ENCODE results near the gene DCC.

DCC gene

DNA sequence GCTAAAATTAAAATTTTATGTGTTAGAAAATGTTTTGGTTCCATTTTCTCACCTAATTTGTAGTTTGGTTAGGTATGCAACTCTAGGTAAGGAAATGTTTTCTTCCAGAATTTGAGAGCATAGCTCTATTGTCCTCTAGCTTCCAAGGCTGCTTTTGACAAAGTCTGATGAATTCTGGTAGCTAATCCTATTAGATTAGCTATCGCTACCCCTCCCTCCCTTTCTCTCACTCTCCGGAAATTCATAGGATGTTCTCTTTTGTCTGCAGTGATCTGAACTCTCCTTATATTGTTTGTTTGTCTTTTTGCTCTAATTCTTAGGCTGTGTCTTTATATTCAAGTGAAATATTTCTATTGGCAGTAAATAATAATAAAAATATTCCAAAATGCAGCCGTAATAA is 382.9 kb downstream of the DCC start:
- DNase-seq, result no peak
- no peak overlapping the region for H3K4me3 ChIP-seq (ENCODE audit: control insufficient read depth in 1 of 7, extremely low read depth in 1 of 7, insufficient read depth in 4 of 7, low read depth in 2 of 7, low read length in 6 of 7)
- H3K27ac ChIP-seq (ENCODE audit: insufficient read depth in 1 of 2, low read depth in 1 of 2, low read length in 2 of 2, poor library complexity in 1 of 2, severe bottlenecking in 2 of 2), result no peak overlapping the region
- POLR2A ChIA-PET, result no interaction called here
- no peaks in the 10 kb centered on the region for H3K27me3 ChIP-seq (replicated peaks in 2 of 5; ENCODE audit: control insufficient read depth in 4 of 5, insufficient read depth in 5 of 5, low read length in 4 of 5)
- H3K9me3 ChIP-seq (ENCODE audit: control extremely low read depth in 1 of 5, control insufficient read depth in 4 of 5, insufficient read depth in 2 of 5, low read depth in 1 of 5, low read length in 4 of 5), result no peaks in the 10 kb centered on the region
- no peaks in the 10 kb centered on the region for H3K4me1 ChIP-seq (ENCODE audit: control extremely low read depth in 1 of 4, control insufficient read depth in 4 of 4, insufficient read depth in 4 of 4, low read length in 3 of 4)
- no peaks in the 10 kb centered on the region for H3K36me3 ChIP-seq (ENCODE audit: control insufficient read depth in 4 of 4, insufficient read depth in 4 of 4, low read length in 3 of 4)
- CTCF ChIA-PET, result no interaction called here
- WGBS (ENCODE audit: insufficient coverage), result 100% methylated on average over 1 of the region's 3 CpGs

DNA sequence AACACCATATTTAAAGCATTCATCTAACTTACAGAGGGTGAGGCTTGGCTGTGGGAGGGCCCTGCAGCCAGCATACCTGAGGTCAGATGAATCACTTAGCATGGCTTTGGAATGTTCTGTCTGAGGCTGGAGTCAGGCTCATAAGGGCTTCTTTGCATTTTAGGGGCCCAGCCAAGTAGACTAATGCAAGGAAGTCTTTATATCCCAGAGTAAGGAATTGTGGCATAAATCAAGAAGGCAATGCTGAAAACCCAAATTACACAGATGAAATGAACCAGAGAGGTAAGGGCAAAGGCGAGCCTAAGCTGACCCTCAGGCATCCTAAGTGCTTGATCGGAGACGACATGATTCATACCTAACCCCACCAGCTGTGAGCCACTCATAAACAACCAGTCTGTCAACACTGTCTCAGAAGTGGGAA is 383.6 kb downstream of the DCC start:
- ChIA-PET CTCF (no interaction called here), POLR2A (no interaction called here)

DNA sequence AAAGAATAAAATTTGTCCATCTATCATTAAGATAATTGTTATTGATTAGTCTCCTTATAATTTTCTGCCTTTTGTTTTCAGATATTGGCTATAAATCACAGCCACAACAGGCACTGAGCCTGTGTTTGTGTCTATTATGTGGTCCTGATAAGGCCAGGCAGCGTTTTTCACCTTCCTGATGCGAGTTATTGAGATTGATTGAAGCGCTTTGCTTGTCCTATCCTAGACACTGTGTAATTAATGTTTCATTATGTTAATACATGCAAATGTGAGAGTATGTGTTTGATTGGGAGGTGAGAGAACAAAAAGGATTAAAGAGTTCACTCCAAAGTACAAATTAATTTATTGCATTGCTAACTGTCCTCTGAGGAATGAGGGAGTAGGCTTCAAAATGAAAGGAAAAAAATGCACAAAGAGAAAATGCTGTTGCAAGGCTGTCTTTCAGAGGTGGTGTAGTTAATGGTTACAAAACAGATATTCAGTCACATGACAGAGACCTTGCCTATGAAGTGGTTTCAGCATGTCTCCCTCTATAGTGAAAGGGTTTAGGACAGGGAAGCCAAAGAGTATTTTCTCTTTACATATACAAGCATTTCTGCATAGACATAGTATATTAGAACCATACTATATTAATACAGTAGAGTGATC is 391.1 kb downstream of the DCC start:
- Histone ChIP-seq H3K4me1 (ENCODE audit: control extremely low read depth in 1 of 4, control insufficient read depth in 4 of 4, insufficient read depth in 4 of 4, low read length in 3 of 4) (no peaks in the 10 kb centered on the region), H3K36me3 (ENCODE audit: control insufficient read depth in 4 of 4, insufficient read depth in 4 of 4, low read length in 3 of 4) (no peaks in the 10 kb centered on the region), H3K9me3 (ENCODE audit: control extremely low read depth in 1 of 5, control insufficient read depth in 4 of 5, insufficient read depth in 2 of 5, low read depth in 1 of 5, low read length in 4 of 5) (no peaks in the 10 kb centered on the region), H3K27me3 (replicated peaks in 2 of 5; ENCODE audit: control insufficient read depth in 4 of 5, insufficient read depth in 5 of 5, low read length in 4 of 5) (no peaks in the 10 kb centered on the region), H3K4me3 (ENCODE audit: control insufficient read depth in 1 of 7, extremely low read depth in 1 of 7, insufficient read depth in 4 of 7, low read depth in 2 of 7, low read length in 6 of 7) (no peak overlapping the region), H3K27ac (ENCODE audit: insufficient read depth in 1 of 2, low read depth in 1 of 2, low read length in 2 of 2, poor library complexity in 1 of 2, severe bottlenecking in 2 of 2) (no peak overlapping the region)
- CTCF ChIA-PET, result no interaction called here
- DNase-seq, result no peak
- POLR2A ChIA-PET, result no interaction called here
- no CpG with 5 or more reads among the region's 3 CpGs for WGBS (ENCODE audit: insufficient coverage)

More for the DNA sequence above, 383.6 kb downstream of the DCC start:
- DNase-seq, result no peak
- no peak overlapping the region for H3K4me3 ChIP-seq (ENCODE audit: control insufficient read depth in 1 of 7, extremely low read depth in 1 of 7, insufficient read depth in 4 of 7, low read depth in 2 of 7, low read length in 6 of 7)
- H3K36me3 ChIP-seq (ENCODE audit: control insufficient read depth in 4 of 4, insufficient read depth in 4 of 4, low read length in 3 of 4), result no peaks in the 10 kb centered on the region
- no peaks in the 10 kb centered on the region for H3K9me3 ChIP-seq (ENCODE audit: control extremely low read depth in 1 of 5, control insufficient read depth in 4 of 5, insufficient read depth in 2 of 5, low read depth in 1 of 5, low read length in 4 of 5)
- no peaks in the 10 kb centered on the region for H3K27me3 ChIP-seq (replicated peaks in 2 of 5; ENCODE audit: control insufficient read depth in 4 of 5, insufficient read depth in 5 of 5, low read length in 4 of 5)
- WGBS (ENCODE audit: insufficient coverage), result 100% methylated on average over 1 of the region's 3 CpGs
- H3K4me1 ChIP-seq (ENCODE audit: control extremely low read depth in 1 of 4, control insufficient read depth in 4 of 4, insufficient read depth in 4 of 4, low read length in 3 of 4), result no peaks in the 10 kb centered on the region
- no peak overlapping the region for H3K27ac ChIP-seq (ENCODE audit: insufficient read depth in 1 of 2, low read depth in 1 of 2, low read length in 2 of 2, poor library complexity in 1 of 2, severe bottlenecking in 2 of 2)

DNA sequence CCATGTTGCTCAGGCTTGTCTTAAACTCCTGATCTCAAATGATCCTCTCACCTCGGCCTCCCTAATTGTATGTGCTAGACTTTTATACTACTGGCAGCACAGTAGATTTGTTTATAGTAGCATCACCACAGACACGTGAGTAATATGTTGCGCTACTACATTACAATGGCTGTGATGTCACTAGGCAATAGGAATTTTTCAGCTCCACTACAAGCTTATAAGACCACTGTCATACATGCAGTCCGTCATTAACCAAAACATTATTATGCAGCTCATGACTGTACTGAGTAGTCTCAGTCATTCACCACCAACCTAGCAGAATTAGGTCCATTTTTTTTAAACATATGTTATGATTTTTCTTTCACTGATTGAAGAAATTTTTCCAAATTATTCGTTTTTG is 398.9 kb downstream of the DCC start:
- no peaks in the 10 kb centered on the region for H3K9me3 ChIP-seq (ENCODE audit: control extremely low read depth in 1 of 5, control insufficient read depth in 4 of 5, insufficient read depth in 2 of 5, low read depth in 1 of 5, low read length in 4 of 5)
- CTCF ChIA-PET, result no interaction called here
- H3K36me3 ChIP-seq (ENCODE audit: control insufficient read depth in 4 of 4, insufficient read depth in 4 of 4, low read length in 3 of 4), result no peaks in the 10 kb centered on the region
- H3K4me1 ChIP-seq (ENCODE audit: control extremely low read depth in 1 of 4, control insufficient read depth in 4 of 4, insufficient read depth in 4 of 4, low read length in 3 of 4), result no peaks in the 10 kb centered on the region
- WGBS (ENCODE audit: insufficient coverage), result 100% methylated on average over 3 of the region's 5 CpGs
- no peak overlapping the region for H3K27ac ChIP-seq (ENCODE audit: insufficient read depth in 1 of 2, low read depth in 1 of 2, low read length in 2 of 2, poor library complexity in 1 of 2, severe bottlenecking in 2 of 2)
- no peak overlapping the region for H3K4me3 ChIP-seq (ENCODE audit: control insufficient read depth in 1 of 7, extremely low read depth in 1 of 7, insufficient read depth in 4 of 7, low read depth in 2 of 7, low read length in 6 of 7)
- POLR2A ChIA-PET, result no interaction called here
- DNase-seq, result no peak
- no peaks in the 10 kb centered on the region for H3K27me3 ChIP-seq (replicated peaks in 2 of 5; ENCODE audit: control insufficient read depth in 4 of 5, insufficient read depth in 5 of 5, low read length in 4 of 5)

DNA sequence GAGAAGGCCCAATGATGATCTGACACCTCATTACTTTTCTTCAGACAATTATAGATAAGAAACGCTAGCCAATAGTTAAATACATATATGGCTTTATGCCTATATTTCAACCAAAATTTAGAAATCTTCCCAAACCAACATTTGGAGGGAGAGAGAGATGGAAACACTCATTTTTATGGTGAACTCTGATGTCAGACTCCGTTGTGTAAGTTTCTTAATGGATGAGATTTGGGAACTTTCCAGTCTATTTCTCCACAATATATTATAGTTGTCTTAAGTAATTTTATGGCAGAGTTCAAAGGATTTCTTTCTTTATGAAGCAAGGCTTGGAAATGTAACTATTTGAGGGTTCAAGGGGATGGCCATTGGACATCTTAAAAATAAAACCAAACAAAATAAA is 407.0 kb downstream of the DCC start:
- H3K36me3 ChIP-seq (ENCODE audit: control insufficient read depth in 4 of 4, insufficient read depth in 4 of 4, low read length in 3 of 4), result no peaks in the 10 kb centered on the region
- no peaks in the 10 kb centered on the region for H3K27me3 ChIP-seq (replicated peaks in 2 of 5; ENCODE audit: control insufficient read depth in 4 of 5, insufficient read depth in 5 of 5, low read length in 4 of 5)
- no peak for DNase-seq
- no peaks in the 10 kb centered on the region for H3K4me1 ChIP-seq (ENCODE audit: control extremely low read depth in 1 of 4, control insufficient read depth in 4 of 4, insufficient read depth in 4 of 4, low read length in 3 of 4)
- ChIA-PET POLR2A (no interaction called here), CTCF (no interaction called here)
- no peak overlapping the region for H3K4me3 ChIP-seq (ENCODE audit: control insufficient read depth in 1 of 7, extremely low read depth in 1 of 7, insufficient read depth in 4 of 7, low read depth in 2 of 7, low read length in 6 of 7)
- WGBS (ENCODE audit: insufficient coverage), result no CpG with 5 or more reads among the region's 2 CpGs
- no peaks in the 10 kb centered on the region for H3K9me3 ChIP-seq (ENCODE audit: control extremely low read depth in 1 of 5, control insufficient read depth in 4 of 5, insufficient read depth in 2 of 5, low read depth in 1 of 5, low read length in 4 of 5)
- no peak overlapping the region for H3K27ac ChIP-seq (ENCODE audit: insufficient read depth in 1 of 2, low read depth in 1 of 2, low read length in 2 of 2, poor library complexity in 1 of 2, severe bottlenecking in 2 of 2)

DNA sequence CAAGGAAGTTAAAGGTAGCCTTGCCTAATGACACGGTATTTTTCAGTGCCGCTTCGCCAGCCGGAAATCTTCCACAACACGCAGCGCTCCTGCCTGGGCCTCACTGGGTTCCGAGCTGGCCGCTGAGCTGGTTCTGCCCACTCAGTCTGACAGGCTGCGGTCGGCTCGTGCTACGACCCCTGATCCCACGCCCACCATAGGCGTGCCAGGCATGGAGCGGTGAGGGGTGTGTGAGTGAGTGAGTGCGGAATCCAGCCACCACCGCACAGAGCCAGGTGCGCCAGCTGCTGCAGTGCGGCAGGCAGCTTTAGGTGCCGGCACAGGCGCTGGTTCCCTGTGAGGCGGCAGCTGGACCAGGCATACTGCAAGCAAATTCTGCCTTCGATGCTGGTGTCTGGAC is 407.9 kb downstream of the DCC start:
- Histone ChIP-seq H3K4me1 (ENCODE audit: control extremely low read depth in 1 of 4, control insufficient read depth in 4 of 4, insufficient read depth in 4 of 4, low read length in 3 of 4) (no peaks in the 10 kb centered on the region), H3K36me3 (ENCODE audit: control insufficient read depth in 4 of 4, insufficient read depth in 4 of 4, low read length in 3 of 4) (no peaks in the 10 kb centered on the region), H3K27me3 (replicated peaks in 2 of 5; ENCODE audit: control insufficient read depth in 4 of 5, insufficient read depth in 5 of 5, low read length in 4 of 5) (no peaks in the 10 kb centered on the region), H3K27ac (ENCODE audit: insufficient read depth in 1 of 2, low read depth in 1 of 2, low read length in 2 of 2, poor library complexity in 1 of 2, severe bottlenecking in 2 of 2) (no peak overlapping the region), H3K9me3 (ENCODE audit: control extremely low read depth in 1 of 5, control insufficient read depth in 4 of 5, insufficient read depth in 2 of 5, low read depth in 1 of 5, low read length in 4 of 5) (no peaks in the 10 kb centered on the region), H3K4me3 (ENCODE audit: control insufficient read depth in 1 of 7, extremely low read depth in 1 of 7, insufficient read depth in 4 of 7, low read depth in 2 of 7, low read length in 6 of 7) (no peak overlapping the region)
- CTCF ChIA-PET, result no interaction called here
- POLR2A ChIA-PET, result no interaction called here
- WGBS (ENCODE audit: insufficient coverage), result 96% methylated on average over 17 of the region's 23 CpGs
- DNase-seq, result no peak

DNA sequence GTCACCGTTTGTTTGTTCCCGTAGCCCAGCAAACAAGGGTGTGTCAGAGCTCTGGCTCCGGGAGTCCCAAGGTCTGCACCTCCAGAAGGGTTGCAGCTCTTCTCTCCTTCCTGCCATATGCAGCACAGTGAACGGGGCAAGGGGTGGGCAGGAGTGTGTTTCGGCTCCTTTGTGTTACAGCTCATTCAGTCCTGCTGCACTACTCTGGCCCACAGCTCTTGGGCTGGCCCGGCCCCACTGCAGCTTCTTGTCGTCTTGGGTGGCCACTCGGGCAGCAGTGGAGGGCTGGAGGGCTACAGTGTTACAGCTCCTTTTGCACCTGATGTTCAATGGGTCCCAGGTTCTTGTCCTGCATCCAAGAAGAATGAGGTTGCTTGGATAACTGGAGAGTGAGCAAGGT is 408.3 kb downstream of the DCC start:
- H3K9me3 ChIP-seq (ENCODE audit: control extremely low read depth in 1 of 5, control insufficient read depth in 4 of 5, insufficient read depth in 2 of 5, low read depth in 1 of 5, low read length in 4 of 5), result no peaks in the 10 kb centered on the region
- DNase-seq, result no peak
- H3K4me3 ChIP-seq (ENCODE audit: control insufficient read depth in 1 of 7, extremely low read depth in 1 of 7, insufficient read depth in 4 of 7, low read depth in 2 of 7, low read length in 6 of 7), result no peak overlapping the region
- H3K27ac ChIP-seq (ENCODE audit: insufficient read depth in 1 of 2, low read depth in 1 of 2, low read length in 2 of 2, poor library complexity in 1 of 2, severe bottlenecking in 2 of 2), result no peak overlapping the region
- no peaks in the 10 kb centered on the region for H3K4me1 ChIP-seq (ENCODE audit: control extremely low read depth in 1 of 4, control insufficient read depth in 4 of 4, insufficient read depth in 4 of 4, low read length in 3 of 4)
- 95% methylated on average over 6 of the region's 8 CpGs for WGBS (ENCODE audit: insufficient coverage)
- ChIA-PET CTCF (no interaction called here), POLR2A (no interaction called here)
- H3K27me3 ChIP-seq (replicated peaks in 2 of 5; ENCODE audit: control insufficient read depth in 4 of 5, insufficient read depth in 5 of 5, low read length in 4 of 5), result no peaks in the 10 kb centered on the region
- no peaks in the 10 kb centered on the region for H3K36me3 ChIP-seq (ENCODE audit: control insufficient read depth in 4 of 4, insufficient read depth in 4 of 4, low read length in 3 of 4)

Measured in common myeloid progenitor, CD34-positive (primary cell).